IMR-90 (cell line): ENCODE measurements around the gene NFX1. TPM values are rescaled to one million over a fixed set of nuclear protein-coding genes. Genes with fewer than 3 reads are reported as not detected.

Experiments
- ATAC-seq: fragments of 200-7000 bp; cut with Tn5 transposase; 2 replicates; pipeline ENCODE4 v1.9.1; 2020; ENCODE audit warnings: low read depth, mild to moderate bottlenecking, moderate library complexity
- BruUV-seq: library from RNA; stranded (reverse); fragments of 400-500 nt; replicated peaks from 2 replicates; lab custom pipeline; 2021; lab: Mats Ljungman, UMichigan
- CTCF ChIA-PET: fragments of 300-600 bp; formaldehyde crosslinking; extraction: SDS; loops from one replicate; lab custom pipeline; 2021; ENCODE audit warnings: antibody characterized with exemption; lab: Yijun Ruan, JAX
- POLR2A ChIA-PET: fragments of 300-600 bp; sonication (Branson Sonifier 250); formaldehyde crosslinking; loops from one replicate; lab custom pipeline; 2022; ENCODE audit warnings: antibody characterized with exemption; ENCODE audit not compliant: unreplicated experiment; lab: Charles Lee
- DNase-seq: peaks from one replicate; pipeline ENCODE4 v3.0.0; 2013
- H2AFZ ChIP-seq: replicated peaks from 2 replicates; pipeline ENCODE3; 2013; ENCODE audit warnings: low read length, mild to moderate bottlenecking; ENCODE audit not compliant: poor library complexity
- H2AK5ac ChIP-seq: 2 replicates; pipeline ENCODE4 v1.6.1; 2013; ENCODE audit warnings: low read depth, low read length, inconsistent platforms
- H2AK9ac ChIP-seq: replicated peaks from 2 replicates; pipeline ENCODE3; 2013; ENCODE audit warnings: mild to moderate bottlenecking, low read depth, low read length, moderate library complexity; ENCODE audit not compliant: poor library complexity
- H2BK120ac ChIP-seq: 2 replicates; pipeline ENCODE4 v1.6.1; 2013; ENCODE audit warnings: low read depth, low read length, inconsistent platforms
- H2BK15ac ChIP-seq: 3 replicates; pipeline ENCODE4 v1.6.1; 2013; ENCODE audit warnings: low read depth, low read length, inconsistent platforms
- H2BK20ac ChIP-seq: 2 replicates; pipeline ENCODE4 v1.6.1; 2013; ENCODE audit warnings: low read depth, mild to moderate bottlenecking, inconsistent platforms, low read length, moderate library complexity
- H2BK5ac ChIP-seq: 2 replicates; pipeline ENCODE4 v1.6.1; 2013; ENCODE audit warnings: mild to moderate bottlenecking, low read depth, low read length, inconsistent platforms; ENCODE audit not compliant: poor library complexity, severe bottlenecking
- H3K14ac ChIP-seq: replicated peaks from 2 replicates; pipeline ENCODE4 v1.6.1; 2013; ENCODE audit warnings: low read depth, low read length, inconsistent platforms
- H3K18ac ChIP-seq: 2 replicates; pipeline ENCODE4 v1.6.1; 2013; ENCODE audit warnings: low read depth, low read length, control low read depth
- H3K23ac ChIP-seq: 2 replicates; pipeline ENCODE4 v1.6.1; 2013; ENCODE audit warnings: low read depth, low read length, inconsistent platforms
- H3K27ac ChIP-seq: 2 replicates; pipeline ENCODE4 v1.5.1; 2013; ENCODE audit warnings: mild to moderate bottlenecking, control low read depth, low read length; ENCODE audit not compliant: insufficient read depth
- H3K27me3 ChIP-seq: 2 replicates; pipeline ENCODE4 v1.6.1; 2013; ENCODE audit warnings: low read length; ENCODE audit not compliant: control insufficient read depth, insufficient read depth
- H3K36me3 ChIP-seq: 2 replicates; pipeline ENCODE4 v1.6.1; 2013; ENCODE audit warnings: low read length, mixed read lengths; ENCODE audit not compliant: control insufficient read depth, insufficient read depth
- H3K4ac ChIP-seq: 2 replicates; pipeline ENCODE4 v1.6.1; 2013; ENCODE audit warnings: low read depth, low read length, inconsistent platforms
- H3K4me1 ChIP-seq: 2 replicates; pipeline ENCODE4 v1.6.1; 2013; ENCODE audit warnings: low read length, mixed read lengths; ENCODE audit not compliant: control insufficient read depth, insufficient read depth
- H3K4me2 ChIP-seq: 2 replicates; pipeline ENCODE4 v1.6.1; 2013; ENCODE audit warnings: low read depth, mild to moderate bottlenecking, control low read depth, low read length, moderate library complexity
- H3K4me3 ChIP-seq: 2 replicates; pipeline ENCODE4 v1.5.1; 2013; ENCODE audit warnings: low read depth, mild to moderate bottlenecking, control low read depth, low read length, moderate library complexity; ENCODE audit not compliant: insufficient read depth
- H3K56ac ChIP-seq: 2 replicates; pipeline ENCODE4 v1.6.1; 2013; ENCODE audit warnings: low read length, inconsistent platforms; ENCODE audit not compliant: insufficient read depth; ENCODE audit errors: extremely low read depth
- H3K79me1 ChIP-seq, 2 experiments: 2 replicates each; pipeline ENCODE4 v1.6.1; 2013; ENCODE audit warnings: low read length in 2 of 2, inconsistent platforms in 1 of 2, low read depth in 1 of 2
- H3K9ac ChIP-seq: 2 replicates; pipeline ENCODE4 v1.6.1; 2013; ENCODE audit warnings: low read depth, low read length, control low read depth
- H3K9me1 ChIP-seq: 2 replicates; pipeline ENCODE4 v1.6.1; 2013; ENCODE audit warnings: low read length, inconsistent platforms; ENCODE audit not compliant: insufficient read depth
- H3K9me3 ChIP-seq: 2 replicates; pipeline ENCODE4 v1.6.1; 2013; ENCODE audit warnings: low read length; ENCODE audit not compliant: control insufficient read depth, insufficient read depth
- H4K20me1 ChIP-seq: 2 replicates; pipeline ENCODE4 v1.6.1; 2013; ENCODE audit warnings: low read length, inconsistent platforms; ENCODE audit not compliant: insufficient read depth
- H4K5ac ChIP-seq: 2 replicates; pipeline ENCODE4 v1.6.1; 2013; ENCODE audit warnings: mild to moderate bottlenecking, low read depth, low read length, control low read depth
- H4K8ac ChIP-seq, 2 experiments: 2 replicates each; pipeline ENCODE4 v1.6.1; 2013; ENCODE audit warnings: low read depth in 2 of 2, low read length in 2 of 2, control low read depth in 1 of 2, inconsistent platforms in 1 of 2
- H4K91ac ChIP-seq: 2 replicates; pipeline ENCODE4 v1.6.1; 2013; ENCODE audit warnings: low read depth, low read length, inconsistent platforms; ENCODE audit not compliant: insufficient read depth
- CEBPB ChIP-seq: IDR thresholded peaks from 2 replicates; pipeline ENCODE4 v1.6.1; 2012; ENCODE audit warnings: low read depth, low read length, improper control_type of control experiment
- CHD1 ChIP-seq: IDR thresholded peaks from 2 replicates; pipeline ENCODE4 v1.6.1; 2012; ENCODE audit warnings: low read depth, low read length, improper control_type of control experiment
- CTCF ChIP-seq: conservative IDR thresholded peaks from 2 replicates; pipeline ENCODE4 v1.5.1; 2012; ENCODE audit warnings: mild to moderate bottlenecking, low read depth, low read length, improper control_type of control experiment
- FOS ChIP-seq: fragments of 150-350 bp; IDR thresholded peaks from 2 replicates; pipeline ENCODE4 v1.6.1; 2016; ENCODE audit warnings: low read depth, low read length
- MAZ ChIP-seq: IDR thresholded peaks from 2 replicates; pipeline ENCODE4 v1.6.1; 2012; ENCODE audit warnings: low read depth, mild to moderate bottlenecking, low read length, improper control_type of control experiment, moderate library complexity, borderline replicate concordance
- MXI1 ChIP-seq: IDR thresholded peaks from 2 replicates; pipeline ENCODE4 v1.6.1; 2012; ENCODE audit warnings: low read depth, mild to moderate bottlenecking, low read length, moderate library complexity, borderline replicate concordance
- NFE2L2 ChIP-seq: fragments of 150-350 bp; IDR thresholded peaks from 2 replicates; pipeline ENCODE4 v1.6.1; 2016; ENCODE audit warnings: low read depth, mild to moderate bottlenecking, low read length
- POLR2A ChIP-seq: IDR thresholded peaks from 2 replicates; pipeline ENCODE4 v1.6.1; 2012; ENCODE audit warnings: mild to moderate bottlenecking, low read depth, low read length
- RAD21 ChIP-seq: IDR thresholded peaks from 2 replicates; pipeline ENCODE4 v1.6.1; 2012; ENCODE audit warnings: low read length, improper control_type of control experiment
- RFX5 ChIP-seq: IDR thresholded peaks from 2 replicates; pipeline ENCODE4 v1.8.0; 2012; ENCODE audit warnings: low read depth, mild to moderate bottlenecking, low read length, moderate library complexity
- WGBS, 2 experiments: methylation state at CpG; one replicate each; pipeline versions ENCODE4 v1.1.5 to v1.1.7; 2013; ENCODE audit warnings: missing lambda C conversion rate in 2 of 2; ENCODE audit not compliant: insufficient read length in 1 of 2; ENCODE audit errors: extremely low coverage in 2 of 2; 5-methylcytosine and 5-hydroxymethylcytosine counted together
- dilution Hi-C: fragments of 300-500 bp; cut with HindIII; formaldehyde crosslinking; loops from one replicate; pipeline ENCODE4 v1.14.3; 2018; ENCODE audit warnings: low sequenced_read_pairs; ENCODE audit not compliant: unreplicated experiment
- in situ Hi-C: fragments of 300-500 bp; cut with MboI; formaldehyde crosslinking; loops from 3 replicates; pipeline ENCODE4 v1.14.3; 2019; ENCODE audit warnings: low sequenced_read_pairs, inconsistent platforms, mixed read lengths
- intact Hi-C: fragments of 100-400 bp; cut with micrococcal nuclease; formaldehyde crosslinking; loops from 2 replicates; pipeline ENCODE4 v1.10.0; 2022
- polyA plus RNA-seq, 3 experiments: library from polyadenylated mRNA; depleted of rRNA; stranded (reverse); fragments of >200 nt; gene quantifications; 2 replicates each; pipeline ENCODE4 v1.2.3, GENCODE V29; 2012; ENCODE audit warnings: low replicate concordance in 1 of 3
- total RNA-seq: library from RNA; depleted of rRNA; stranded (reverse); fragments of >200 nt; gene quantifications from 2 replicates; pipeline ENCODE4 v1.2.3, GENCODE V29; 2012
- TF ChIP-seq, protein P1 (sequence below): fragments of 150-350 bp; IDR thresholded peaks from 2 replicates; pipeline ENCODE4 v1.6.1; 2016; ENCODE audit warnings: low read depth, mild to moderate bottlenecking, low read length, moderate library complexity, borderline replicate concordance

The NFX1 gene
- total and polyA plus RNA-seq, 2 of the 4 experiments (the other 2 are of a cell fraction), result 27.0 to 36.0 TPM

- WGBS, 2 experiments, result no CpG with 5 or more reads among the region's 9 CpGs
- Histone ChIP-seq H3K14ac (no peak overlapping the region), H2BK5ac (no peak overlapping the region), H3K27me3 (no peaks in the 10 kb centered on the region), H3K4me3 (no peak overlapping the region), H4K20me1 (no peaks in the 10 kb centered on the region), H4K8ac (no peak overlapping the region), H3K9me1 (no peaks in the 10 kb centered on the region), H2BK20ac (no peak overlapping the region), H2AFZ (no peak overlapping the region), H3K23ac (no peak overlapping the region), H3K36me3 (no peaks in the 10 kb centered on the region), H3K4me2 (no peak overlapping the region), H4K5ac (no peak overlapping the region), H2BK120ac (no peak overlapping the region), H3K79me1 (no peaks in the 10 kb centered on the region), H3K4ac (no peak overlapping the region), H2AK9ac (no peak overlapping the region), H3K9ac (no peak overlapping the region), H2BK15ac (no peak overlapping the region), H3K4me1 (0 out of 2 replicates have a peak, but pooled peaks cover 2% of the 10 kb centered on the region), H3K27ac (no peak overlapping the region), H2AK5ac (no peak overlapping the region), H3K56ac (no peak overlapping the region), H4K91ac (no peak overlapping the region), H3K9me3 (no peaks in the 10 kb centered on the region), H3K18ac (no peak overlapping the region)
- in situ Hi-C loops (no loop called here), intact Hi-C loops (no loop called here), dilution Hi-C loops (no loop called here)
- DNase-seq (no peak), ATAC-seq (no peak)
- TF ChIP-seq RFX5, result no peak
- no peak for TF ChIP-seq POLR2A
- TF ChIP-seq, protein P1, sequence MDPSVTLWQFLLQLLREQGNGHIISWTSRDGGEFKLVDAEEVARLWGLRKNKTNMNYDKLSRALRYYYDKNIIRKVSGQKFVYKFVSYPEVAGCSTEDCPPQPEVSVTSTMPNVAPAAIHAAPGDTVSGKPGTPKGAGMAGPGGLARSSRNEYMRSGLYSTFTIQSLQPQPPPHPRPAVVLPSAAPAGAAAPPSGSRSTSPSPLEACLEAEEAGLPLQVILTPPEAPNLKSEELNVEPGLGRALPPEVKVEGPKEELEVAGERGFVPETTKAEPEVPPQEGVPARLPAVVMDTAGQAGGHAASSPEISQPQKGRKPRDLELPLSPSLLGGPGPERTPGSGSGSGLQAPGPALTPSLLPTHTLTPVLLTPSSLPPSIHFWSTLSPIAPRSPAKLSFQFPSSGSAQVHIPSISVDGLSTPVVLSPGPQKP, result no peak
- no peak for TF ChIP-seq CHD1
- no peak for TF ChIP-seq MXI1
- no peak for TF ChIP-seq FOS
- no peak for TF ChIP-seq RAD21
- TF ChIP-seq NFE2L2, result no peak
- no peak for TF ChIP-seq MAZ
- TF ChIP-seq CEBPB, result no peak
- no peak for TF ChIP-seq CTCF
- CTCF ChIA-PET, result no interaction called here
- POLR2A ChIA-PET, result no interaction called here
- no TSS peak for BruUV-seq
Observed at GRCh38 chr9:33378121-33378795, 87.9 kb downstream of the NFX1 start.
